ENCODE results near the gene NOP58.

- TF ChIP-seq EZH2 (IDR thresholded peaks at IDR 0.05; ENCODE audit: low read length, missing control alignments) (no peak), CTCF (conservative IDR thresholded peaks at IDR 0.05 in 1 of 2, IDR thresholded peaks at IDR 0.05 in 1 of 2; ENCODE audit: low read depth in 1 of 2, low read length in 2 of 2) (no peak)
These were observed 4.0 kb downstream of the NOP58 start for GRCh38 chr2:202269585-202269984.

Measured in fibroblast of lung (primary cell).